H9 (cell line): ENCODE measurements around the gene RHOB. TPM values are rescaled to one million over a fixed set of nuclear protein-coding genes. Genes with fewer than 3 reads are reported as not detected.

Source experiments
- DNase-seq: peaks from one replicate; pipeline ENCODE4 v3.0.0-alpha.2; 2017
- H2AFZ ChIP-seq: one replicate; pipeline ENCODE4 v1.6.1; 2013; ENCODE audit warnings: mild to moderate bottlenecking, low read length, control low read depth, moderate library complexity
- H2AK5ac ChIP-seq: 2 replicates; pipeline ENCODE4 v1.6.1; 2013; ENCODE audit warnings: low read length, control low read depth, mixed read lengths; ENCODE audit not compliant: insufficient read length
- H2BK120ac ChIP-seq: one replicate; pipeline ENCODE4 v1.6.1; 2013; ENCODE audit warnings: low read depth, mild to moderate bottlenecking, low read length, control low read depth, inconsistent platforms; ENCODE audit not compliant: poor library complexity, severe bottlenecking
- H2BK12ac ChIP-seq: 2 replicates; pipeline ENCODE4 v1.6.1; 2013; ENCODE audit warnings: low read length, control low read depth, mixed read lengths, low read depth; ENCODE audit not compliant: insufficient read length
- H2BK15ac ChIP-seq: 2 replicates; pipeline ENCODE4 v1.6.1; 2013; ENCODE audit warnings: low read depth, low read length, control low read depth
- H2BK20ac ChIP-seq: one replicate; pipeline ENCODE4 v1.6.1; 2013; ENCODE audit warnings: low read depth, mild to moderate bottlenecking, low read length, control low read depth, inconsistent platforms; ENCODE audit not compliant: poor library complexity, severe bottlenecking
- H2BK5ac ChIP-seq: 2 replicates; pipeline ENCODE4 v1.6.1; 2013; ENCODE audit warnings: low read length, control low read depth, mixed read lengths; ENCODE audit not compliant: insufficient read length
- H3K14ac ChIP-seq: 2 replicates; pipeline ENCODE4 v1.6.1; 2013; ENCODE audit warnings: low read length, control low read depth; ENCODE audit not compliant: insufficient read depth
- H3K18ac ChIP-seq: 2 replicates; pipeline ENCODE4 v1.6.1; 2013; ENCODE audit warnings: low read depth, mild to moderate bottlenecking, mixed read lengths, low read length, control low read depth; ENCODE audit not compliant: insufficient read length
- H3K23ac ChIP-seq: 2 replicates; pipeline ENCODE4 v1.6.1; 2013; ENCODE audit warnings: low read length, control low read depth, mixed read lengths, low read depth; ENCODE audit not compliant: insufficient read length
- H3K23me2 ChIP-seq: 2 replicates; pipeline ENCODE4 v1.6.1; 2013; ENCODE audit warnings: low read depth, mild to moderate bottlenecking, mixed read lengths, low read length, control low read depth; ENCODE audit not compliant: insufficient read length, poor library complexity, severe bottlenecking
- H3K27ac ChIP-seq: 2 replicates; pipeline ENCODE4 v1.5.1; 2013; ENCODE audit warnings: low read length, control low read depth, mixed read lengths, low read depth; ENCODE audit not compliant: insufficient read length
- H3K27me3 ChIP-seq: 2 replicates; pipeline ENCODE4 v1.6.1; 2013; ENCODE audit warnings: low read length, control low read depth, inconsistent platforms; ENCODE audit not compliant: insufficient read depth
- H3K4ac ChIP-seq: 2 replicates; pipeline ENCODE4 v1.6.1; 2013; ENCODE audit warnings: low read depth, mild to moderate bottlenecking, control low read depth, inconsistent platforms, low read length, moderate library complexity
- H3K4me1 ChIP-seq: 2 replicates; pipeline ENCODE4 v1.6.1; 2013; ENCODE audit warnings: low read length, control low read depth, inconsistent platforms; ENCODE audit not compliant: insufficient read depth
- H3K4me2 ChIP-seq: 2 replicates; pipeline ENCODE4 v1.6.1; 2013; ENCODE audit warnings: low read length, control low read depth, mixed read lengths; ENCODE audit not compliant: insufficient read length, insufficient read depth
- H3K56ac ChIP-seq: 2 replicates; pipeline ENCODE4 v1.6.1; 2013; ENCODE audit warnings: low read depth, mild to moderate bottlenecking, mixed read lengths, low read length, control low read depth; ENCODE audit not compliant: insufficient read length
- H3K79me1 ChIP-seq: 2 replicates; pipeline ENCODE4 v1.6.1; 2013; ENCODE audit warnings: low read depth, mild to moderate bottlenecking, moderate library complexity, low read length, control low read depth, inconsistent platforms; ENCODE audit not compliant: insufficient read depth, poor library complexity, severe bottlenecking
- H3K79me2 ChIP-seq: 2 replicates; pipeline ENCODE4 v1.6.1; 2013; ENCODE audit warnings: low read length, control low read depth, inconsistent platforms; ENCODE audit not compliant: insufficient read depth
- H3K9ac ChIP-seq: 2 replicates; pipeline ENCODE4 v1.6.1; 2013; ENCODE audit warnings: low read length, control low read depth, mixed read lengths; ENCODE audit not compliant: insufficient read length; ENCODE audit errors: extremely low read depth
- H3K9me3 ChIP-seq: one replicate; pipeline ENCODE4 v1.6.1; 2013; ENCODE audit warnings: low read depth, low read length, inconsistent platforms; ENCODE audit not compliant: control insufficient read depth
- H3T11ph ChIP-seq: one replicate; pipeline ENCODE4 v1.6.1; 2013; ENCODE audit warnings: mild to moderate bottlenecking, low read length, control low read depth, inconsistent platforms
- H4K20me1 ChIP-seq: one replicate; pipeline ENCODE4 v1.6.1; 2013; ENCODE audit not compliant: control insufficient read depth, insufficient read length, insufficient read depth
- H4K5ac ChIP-seq: 2 replicates; pipeline ENCODE4 v1.6.1; 2013; ENCODE audit warnings: low read depth, mild to moderate bottlenecking, mixed read lengths, low read length, control low read depth; ENCODE audit not compliant: insufficient read length
- H4K8ac ChIP-seq: replicated peaks from 2 replicates; pipeline ENCODE4 v1.6.1; 2013; ENCODE audit warnings: low read length, control low read depth, mixed read lengths, low read depth; ENCODE audit not compliant: insufficient read length
- H4K91ac ChIP-seq: 2 replicates; pipeline ENCODE4 v1.6.1; 2013; ENCODE audit warnings: low read depth, mild to moderate bottlenecking, moderate library complexity, mixed read lengths, low read length, control low read depth; ENCODE audit not compliant: insufficient read length
- H3K27ac Mint-ChIP-seq, 3 experiments: 2 replicates in 2 of 3; 3 replicates in 1 of 3; pipeline ENCODE4 v1.8.0; 2020 to 2021; ENCODE audit warnings: mixed read lengths in 3 of 3, mild to moderate bottlenecking in 1 of 3, moderate library complexity in 1 of 3
- H3K27me3 Mint-ChIP-seq: 2 replicates; pipeline ENCODE4 v1.8.0; 2021; ENCODE audit warnings: low read depth, mild to moderate bottlenecking, moderate library complexity, mixed read lengths
- H3K36me3 Mint-ChIP-seq, 3 experiments: 2 replicates in 2 of 3; 3 replicates in 1 of 3; pipeline ENCODE4 v1.8.0; 2020 to 2021; ENCODE audit warnings: low read depth in 3 of 3, mixed read lengths in 3 of 3; ENCODE audit not compliant: insufficient read depth in 1 of 3
- H3K4me1 Mint-ChIP-seq, 2 experiments: 2 replicates each; pipeline ENCODE4 v1.8.0; 2020; ENCODE audit warnings: mixed read lengths in 2 of 2
- H3K4me3 Mint-ChIP-seq, 2 experiments: 2 replicates in 1 of 2; 3 replicates in 1 of 2; pipeline ENCODE4 v1.8.0; 2020 to 2021; ENCODE audit warnings: mild to moderate bottlenecking in 2 of 2, mixed read lengths in 2 of 2, moderate library complexity in 1 of 2
- H3K9me3 Mint-ChIP-seq, 2 experiments: 2 replicates in 1 of 2; 3 replicates in 1 of 2; pipeline ENCODE4 v1.8.0; 2020; ENCODE audit warnings: mild to moderate bottlenecking in 2 of 2, mixed read lengths in 2 of 2, moderate library complexity in 1 of 2
- WGBS: extraction: QIAGEN DNeasy Blood & Tissue Kit; methylation state at CpG from one replicate; pipeline ENCODE4 v1.1.7; 2013; ENCODE audit warnings: missing lambda C conversion rate, low lambda C conversion rate, mixed read lengths; ENCODE audit not compliant: insufficient read length; ENCODE audit errors: extremely low coverage; 5-methylcytosine and 5-hydroxymethylcytosine counted together
- total RNA-seq: library from RNA; stranded (reverse); gene quantifications from 2 replicates; pipeline ENCODE4 v1.2.1, GENCODE V29; 2021
- TF ChIP-seq, protein P1 (sequence below): fragments of 200-600 bp; sonication (generic); conservative IDR thresholded peaks from 3 replicates; pipeline ENCODE4 v1.8.0; 2021; ENCODE audit warnings: antibody characterized with exemption, mild to moderate bottlenecking

RHOB gene
- total RNA-seq, 1 experiment from 2014 or later: 10.3 TPM

DNA sequence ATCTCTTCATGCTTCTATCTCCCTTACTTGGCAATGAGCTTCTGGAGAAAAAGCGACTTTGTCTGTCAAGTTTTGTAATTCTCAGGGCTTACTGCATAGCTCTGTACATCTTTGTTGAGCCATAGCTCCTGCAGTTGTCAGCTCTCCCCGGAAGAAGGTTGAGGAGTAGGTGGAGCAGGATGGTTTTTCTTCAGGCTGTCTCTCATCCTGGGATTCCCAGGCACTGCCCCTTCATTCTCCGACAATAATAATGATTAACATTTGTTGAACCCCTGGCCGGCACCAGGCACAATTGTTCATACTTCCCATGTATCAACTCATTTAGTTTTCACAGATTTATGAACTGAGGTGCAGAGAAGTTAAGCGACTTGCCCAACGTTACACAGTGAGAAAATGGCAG is 23.5 kb upstream of the RHOB start:
- Mint-ChIP-seq H3K4me3 (no peak overlapping the region), H3K27me3 (peaks cover 5% of the 10 kb centered on the region), H3K27ac (no peak overlapping the region; a peak in 1 of 7 replicates), H3K4me1 (peaks cover 11 to 19% of the 10 kb centered on the region in 2 experiments; a peak in 3 of 4 replicates), H3K36me3 (no peaks in the 10 kb centered on the region), H3K9me3 (no peaks in the 10 kb centered on the region)
- Histone ChIP-seq H3K4ac (no peak overlapping the region), H2BK20ac (no peak overlapping the region), H3K27ac (no peak overlapping the region), H2AK5ac (no peak overlapping the region), H3K9me3 (no peaks in the 10 kb centered on the region), H2BK5ac (no peak overlapping the region), H2BK15ac (no peak overlapping the region), H3K23ac (no peak overlapping the region), H3K79me1 (no peaks in the 10 kb centered on the region), H3K9ac (no peak overlapping the region), H3K79me2 (no peaks in the 10 kb centered on the region), H3K4me1 (no peaks in the 10 kb centered on the region; the same call in 1 of the 2 replicates), H3K56ac (no peak overlapping the region), H3K18ac (no peak overlapping the region), H3T11ph (no peak overlapping the region), H4K20me1 (no peaks in the 10 kb centered on the region), H4K91ac (no peak overlapping the region), H4K8ac (no peak overlapping the region), H2AFZ (no peak overlapping the region), H2BK120ac (no peak overlapping the region), H4K5ac (no peak overlapping the region), H3K4me2 (no peak overlapping the region), H3K14ac (no peak overlapping the region), H2BK12ac (no peak overlapping the region), H3K27me3 (no peaks in the 10 kb centered on the region), H3K23me2 (no peaks in the 10 kb centered on the region)
- DNase-seq: no peak
- no CpG with 5 or more reads among the region's 6 CpGs for WGBS
- TF ChIP-seq, protein P1, sequence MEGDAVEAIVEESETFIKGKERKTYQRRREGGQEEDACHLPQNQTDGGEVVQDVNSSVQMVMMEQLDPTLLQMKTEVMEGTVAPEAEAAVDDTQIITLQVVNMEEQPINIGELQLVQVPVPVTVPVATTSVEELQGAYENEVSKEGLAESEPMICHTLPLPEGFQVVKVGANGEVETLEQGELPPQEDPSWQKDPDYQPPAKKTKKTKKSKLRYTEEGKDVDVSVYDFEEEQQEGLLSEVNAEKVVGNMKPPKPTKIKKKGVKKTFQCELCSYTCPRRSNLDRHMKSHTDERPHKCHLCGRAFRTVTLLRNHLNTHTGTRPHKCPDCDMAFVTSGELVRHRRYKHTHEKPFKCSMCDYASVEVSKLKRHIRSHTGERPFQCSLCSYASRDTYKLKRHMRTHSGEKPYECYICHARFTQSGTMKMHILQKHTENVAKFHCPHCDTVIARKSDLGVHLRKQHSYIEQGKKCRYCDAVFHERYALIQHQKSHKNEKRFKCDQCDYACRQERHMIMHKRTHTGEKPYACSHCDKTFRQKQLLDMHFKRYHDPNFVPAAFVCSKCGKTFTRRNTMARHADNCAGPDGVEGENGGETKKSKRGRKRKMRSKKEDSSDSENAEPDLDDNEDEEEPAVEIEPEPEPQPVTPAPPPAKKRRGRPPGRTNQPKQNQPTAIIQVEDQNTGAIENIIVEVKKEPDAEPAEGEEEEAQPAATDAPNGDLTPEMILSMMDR: no peak
